Activated CD4-positive, alpha-beta T cell treated with anti-CD3 and anti-CD28 coated beads, Interleukin-2, amount 50 U/mL, for 16 hours (primary cell): ENCODE measurements around the gene SPNS2.

Experiments used
- DNase-seq: peaks from one replicate; pipeline ENCODE4 v3.0.0-alpha.2; 2020

SPNS2 gene

GRCh38 chr17:4551796-4552525 is 53.3 kb downstream of the SPNS2 start:
- no peak for DNase-seq

GRCh38 chr17:4553669-4554068 is 55.0 kb downstream of the SPNS2 start:
- no peak for DNase-seq

GRCh38 chr17:4554441-4554996 is 55.8 kb downstream of the SPNS2 start:
- DNase-seq = no peak

- peak; percentile 97 for DNase-seq
Measured at GRCh38 chr17:4554997-4555799, 56.5 kb downstream of the SPNS2 start, which contains the start of gene MYBBP1A. TSS of gene MYBBP1A (minus strand) at chr17:4555384. CDS start at chr17:4555324, 60 bp downstream.

GRCh38 chr17:4555873-4556759 is 57.4 kb downstream of the SPNS2 start:
- no peak for DNase-seq

GRCh38 chr17:4556996-4557395 is 58.3 kb downstream of the SPNS2 start:
- DNase-seq = no peak

- DNase-seq = no peak
Measured at GRCh38 chr17:4557626-4558346, 59.1 kb downstream of the SPNS2 start.

GRCh38 chr17:4558347-4558971 is 59.8 kb downstream of the SPNS2 start:
- DNase-seq = no peak

GRCh38 chr17:4559139-4559791 is 60.6 kb downstream of the SPNS2 start:
- no peak for DNase-seq

GRCh38 chr17:4559966-4560365 is 61.3 kb downstream of the SPNS2 start:
- no peak for DNase-seq

GRCh38 chr17:4560421-4560820 is 61.7 kb downstream of the SPNS2 start, which contains the start of gene GGT6:
TSS of gene GGT6 (minus strand) at chr17:4560577. CDS start at chr17:4560521, 56 bp downstream.
- DNase-seq = no peak

GRCh38 chr17:4560837-4561256 is 62.2 kb downstream of the SPNS2 start:
- DNase-seq = no peak

GRCh38 chr17:4562015-4562969 is 63.6 kb downstream of the SPNS2 start:
- no peak for DNase-seq

- DNase-seq = peak; percentile 79
Measured at GRCh38 chr17:4565209-4566141, 66.8 kb downstream of the SPNS2 start.

- DNase-seq = peak; percentile 60
Measured at GRCh38 chr17:4566785-4567184, 68.1 kb downstream of the SPNS2 start.

- no peak for DNase-seq
Measured at GRCh38 chr17:4569591-4569990, 70.9 kb downstream of the SPNS2 start.

- DNase-seq = no peak
Measured at GRCh38 chr17:4572131-4572530, 73.5 kb downstream of the SPNS2 start.

GRCh38 chr17:4573115-4573514 is 74.4 kb downstream of the SPNS2 start:
- DNase-seq = no peak
